ENCODE data around the gene RANBP10. TPM values are rescaled to one million over a fixed set of nuclear protein-coding genes. Genes with fewer than 3 reads are reported as not detected.

RANBP10 gene
- total RNA-seq, 2 donors from 2014 or later = 14.7 to 22.5 TPM

DNA sequence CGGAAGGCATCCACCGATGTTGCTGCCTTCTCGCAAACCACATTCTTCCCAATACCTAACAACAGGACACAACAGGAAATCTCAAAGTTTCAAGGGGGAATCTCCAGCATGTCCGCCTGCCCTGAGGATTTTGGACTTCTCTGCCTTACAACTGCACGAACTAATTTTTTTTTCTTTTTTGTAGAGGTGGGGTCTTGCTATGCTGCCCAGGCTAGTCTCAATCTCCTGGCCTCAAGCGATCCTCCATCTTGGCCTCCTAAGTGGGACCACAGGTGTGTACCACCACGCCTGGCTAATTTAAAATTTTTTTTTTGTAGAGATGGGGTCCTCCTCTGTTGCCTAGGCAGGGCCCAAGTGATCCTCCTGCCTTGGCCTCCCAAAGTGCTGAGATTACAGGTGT, 130.4 kb downstream of the RANBP10 start:
- DNase-seq = no peak
- H3K9ac ChIP-seq (ENCODE audit: low read depth in 2 of 2, low read length in 2 of 2) = no peak overlapping the region
- H3K27me3 ChIP-seq = no peaks in the 10 kb centered on the region
- H3K27ac ChIP-seq = no peak overlapping the region
- no peaks in the 10 kb centered on the region for H3K9me3 ChIP-seq
- intact Hi-C loops (cut with DNase I) = loop anchor here (5.0 kb wide), 2 partner anchors 41 to 251 kb away; partner anchors contain the start of gene GFOD2
- H3K36me3 ChIP-seq = no peaks in the 10 kb centered on the region
- no peak overlapping the region for H3K4me3 ChIP-seq
- TF ChIP-seq, protein P1, sequence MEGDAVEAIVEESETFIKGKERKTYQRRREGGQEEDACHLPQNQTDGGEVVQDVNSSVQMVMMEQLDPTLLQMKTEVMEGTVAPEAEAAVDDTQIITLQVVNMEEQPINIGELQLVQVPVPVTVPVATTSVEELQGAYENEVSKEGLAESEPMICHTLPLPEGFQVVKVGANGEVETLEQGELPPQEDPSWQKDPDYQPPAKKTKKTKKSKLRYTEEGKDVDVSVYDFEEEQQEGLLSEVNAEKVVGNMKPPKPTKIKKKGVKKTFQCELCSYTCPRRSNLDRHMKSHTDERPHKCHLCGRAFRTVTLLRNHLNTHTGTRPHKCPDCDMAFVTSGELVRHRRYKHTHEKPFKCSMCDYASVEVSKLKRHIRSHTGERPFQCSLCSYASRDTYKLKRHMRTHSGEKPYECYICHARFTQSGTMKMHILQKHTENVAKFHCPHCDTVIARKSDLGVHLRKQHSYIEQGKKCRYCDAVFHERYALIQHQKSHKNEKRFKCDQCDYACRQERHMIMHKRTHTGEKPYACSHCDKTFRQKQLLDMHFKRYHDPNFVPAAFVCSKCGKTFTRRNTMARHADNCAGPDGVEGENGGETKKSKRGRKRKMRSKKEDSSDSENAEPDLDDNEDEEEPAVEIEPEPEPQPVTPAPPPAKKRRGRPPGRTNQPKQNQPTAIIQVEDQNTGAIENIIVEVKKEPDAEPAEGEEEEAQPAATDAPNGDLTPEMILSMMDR (IDR thresholded peaks at IDR 0.05) = no peak
- peaks cover 22% of the 10 kb centered on the region for H3K4me1 ChIP-seq

- Histone ChIP-seq H3K27me3 (no peaks in the 10 kb centered on the region), H3K9ac (ENCODE audit: low read depth in 2 of 2, low read length in 2 of 2) (no peak overlapping the region), H3K36me3 (no peaks in the 10 kb centered on the region), H3K27ac (no peak overlapping the region), H3K9me3 (no peaks in the 10 kb centered on the region), H3K4me3 (no peak overlapping the region), H3K4me1 (peaks cover 22% of the 10 kb centered on the region)
- no peak for DNase-seq
- intact Hi-C loops (cut with DNase I) = loop anchor here (5.0 kb wide), 2 partner anchors 42 to 252 kb away; partner anchors contain the start of gene GFOD2
- TF ChIP-seq, protein P1 (IDR thresholded peaks at IDR 0.05) = no peak
Observed at GRCh38 chr16:67675579-67675935, 130.8 kb downstream of the RANBP10 start.

GRCh38 chr16:67674851-67675578, 131.3 kb downstream of the RANBP10 start:
- H3K9ac ChIP-seq (ENCODE audit: low read depth in 2 of 2, low read length in 2 of 2) = peak overlapping the region; percentile 26 to 67
- no peaks in the 10 kb centered on the region for H3K27me3 ChIP-seq
- H3K4me3 ChIP-seq = no peak overlapping the region
- H3K4me1 ChIP-seq = peaks cover 22% of the 10 kb centered on the region
- peak overlapping the region; percentile 86 for H3K27ac ChIP-seq
- no peaks in the 10 kb centered on the region for H3K9me3 ChIP-seq
- DNase-seq = no peak
- intact Hi-C loops (cut with DNase I) = loop anchor here (5.0 kb wide), 3 partner anchors 42 to 252 kb away; partner anchors contain the start of gene GFOD2
- TF ChIP-seq, protein P1 (IDR thresholded peaks at IDR 0.05) = no peak
- H3K36me3 ChIP-seq = no peaks in the 10 kb centered on the region

GRCh38 chr16:67673712-67674580, 132.4 kb downstream of the RANBP10 start:
- peak; percentile 92 for DNase-seq
- intact Hi-C loops (cut with DNase I) = loop anchor here (5.0 kb wide), 1 partner anchor 138 kb away; no protein-coding TSS in a partner anchor
- peak overlapping the region; percentile 24 to 77 for H3K9ac ChIP-seq (ENCODE audit: low read depth in 2 of 2, low read length in 2 of 2)
- H3K4me1 ChIP-seq = peaks cover 22% of the 10 kb centered on the region
- H3K9me3 ChIP-seq = no peaks in the 10 kb centered on the region
- no peak overlapping the region for H3K4me3 ChIP-seq
- no peaks in the 10 kb centered on the region for H3K36me3 ChIP-seq
- TF ChIP-seq, protein P1 (IDR thresholded peaks at IDR 0.05) = no peak
- H3K27me3 ChIP-seq = no peaks in the 10 kb centered on the region
- H3K27ac ChIP-seq = peak overlapping the region; percentile 86

Other genes starting within 250 kb of the RANBP10 start
- gene CTCF, start 244.0 kb downstream of the RANBP10 start, total RNA-seq = 10 to 100 TPM; 37.0 to 47.3 TPM
- gene CARMIL2, start 161.4 kb downstream of the RANBP10 start, total RNA-seq = 1 to 10 TPM; 1.9 to 2.5 TPM
- 10 to 100 TPM; 11.8 to 27.5 TPM for gene ACD, start 146.3 kb downstream of the RANBP10 start, total RNA-seq
- gene PARD6A, start 145.6 kb downstream of the RANBP10 start, total RNA-seq = 10 to 100 TPM in 1 of 2 donors, 1 to 10 TPM in 1; 4.6 to 10.3 TPM
- gene ENKD1, start 139.8 kb downstream of the RANBP10 start, total RNA-seq = 10 to 100 TPM in 1 of 2 donors, 1 to 10 TPM in 1; 9.1 to 13.0 TPM
- 1 to 10 TPM; 1.1 to 1.4 TPM for gene C16orf86, start 139.7 kb downstream of the RANBP10 start, total RNA-seq
- gene GFOD2, start 87.2 kb downstream of the RANBP10 start, total RNA-seq = 10 to 100 TPM; 22.1 to 33.8 TPM
- under 1 TPM; 0.13 to 0.30 TPM for gene TSNAXIP1, start 329 bp upstream of the RANBP10 start, total RNA-seq
- 10 to 100 TPM; 22.0 to 33.2 TPM for gene THAP11, start 35.8 kb upstream of the RANBP10 start, total RNA-seq
- 100 to 1,000 TPM in 1 of 2 donors, 10 to 100 TPM in 1; 58.3 to 108 TPM for gene NUTF2, start 40.4 kb upstream of the RANBP10 start, total RNA-seq
- 10 to 100 TPM; 25.6 to 38.9 TPM for gene CENPT, start 41.1 kb upstream of the RANBP10 start, total RNA-seq
- 10 to 100 TPM; 58.6 to 96.5 TPM for gene EDC4, start 66.5 kb upstream of the RANBP10 start, total RNA-seq
- under 1 TPM; 0.93 to 0.96 TPM for gene NRN1L, start 78.3 kb upstream of the RANBP10 start, total RNA-seq
- gene PSKH1, start 86.7 kb upstream of the RANBP10 start, total RNA-seq = 10 to 100 TPM; 24.5 to 34.7 TPM
- gene CTRL, start 125.3 kb upstream of the RANBP10 start, total RNA-seq = 1 to 10 TPM in 1 of 2 donors, under 1 TPM in 1; 0.64 to 2.2 TPM
- 100 to 1,000 TPM; 120 to 124 TPM for gene PSMB10, start 130.3 kb upstream of the RANBP10 start, total RNA-seq
- 1 to 10 TPM; 3.4 to 3.6 TPM for gene LCAT, start 137.6 kb upstream of the RANBP10 start, total RNA-seq
- gene SLC12A4, start 162.1 kb upstream of the RANBP10 start, total RNA-seq = 10 to 100 TPM in 1 of 2 donors, 1 to 10 TPM in 1; 8.7 to 17.0 TPM
- not detected for gene DPEP3, start 173.9 kb upstream of the RANBP10 start, total RNA-seq
- under 1 TPM; 0.88 to 0.96 TPM for gene DPEP2, start 192.9 kb upstream of the RANBP10 start, total RNA-seq
- not detected for gene DPEP2NB, start 209.4 kb upstream of the RANBP10 start, total RNA-seq
- gene DDX28, start 216.7 kb upstream of the RANBP10 start, total RNA-seq = 10 to 100 TPM in 1 of 2 donors, 1 to 10 TPM in 1; 6.8 to 10.7 TPM
- 10 to 100 TPM; 13.1 to 24.6 TPM for gene DUS2, start 216.7 kb upstream of the RANBP10 start, total RNA-seq